Skeletal muscle tissue (tissue), 4 donors: Measurements from ENCODE around the gene ITGAD. TPM values are rescaled to one million over a fixed set of nuclear protein-coding genes. Genes with fewer than 3 reads are reported as not detected.
"Not testable (repeated sequence)": the region's sequence is repeated elsewhere in the genome, so short reads cannot be mapped to it uniquely, and the experiment has no call there.

Experiments used
- H3K27ac ChIP-seq: one replicate; pipeline ENCODE4 v1.7.0; 2013; ENCODE audit warnings: mild to moderate bottlenecking, low read depth, low read length, inconsistent platforms
- H3K27me3 ChIP-seq, 3 donors: one replicate each; pipeline ENCODE4 v1.7.0; 2013; ENCODE audit warnings: low read length in 3 of 3; ENCODE audit not compliant: control insufficient read depth in 3 of 3, insufficient read depth in 3 of 3
- H3K36me3 ChIP-seq, 3 donors: one replicate each; pipeline ENCODE4 v1.7.0; 2013; ENCODE audit warnings: low read length in 3 of 3; ENCODE audit not compliant: control insufficient read depth in 3 of 3, insufficient read depth in 3 of 3
- H3K4me1 ChIP-seq, 3 donors: one replicate each; pipeline ENCODE4 v1.7.0; 2013; ENCODE audit warnings: low read length in 3 of 3, mild to moderate bottlenecking in 3 of 3; ENCODE audit not compliant: control insufficient read depth in 3 of 3, insufficient read depth in 3 of 3
- H3K4me3 ChIP-seq, 3 donors: one replicate each; pipeline ENCODE4 v1.7.0; 2013; ENCODE audit warnings: low read length in 3 of 3
- H3K9ac ChIP-seq, 3 donors: one replicate each; pipeline ENCODE4 v1.7.0; 2013; ENCODE audit warnings: low read length in 3 of 3, mild to moderate bottlenecking in 3 of 3, moderate library complexity in 2 of 3, low read depth in 1 of 3
- H3K9me3 ChIP-seq, 3 donors: one replicate each; pipeline ENCODE4 v1.7.0; 2013; ENCODE audit warnings: low read length in 3 of 3; ENCODE audit not compliant: control insufficient read depth in 3 of 3
- total RNA-seq: library from RNA; depleted of rRNA; stranded (reverse); fragments of >200 nt; gene quantifications from one replicate; pipeline ENCODE4 v1.2.3, GENCODE V29; 2014
- donor health status: Osteomylitis.

ITGAD gene
- total RNA-seq, 1 donor from 2014 or later: under 0.01 TPM

- Histone ChIP-seq H3K4me3 (no peak overlapping the region), H3K9me3 (no peaks in the 10 kb centered on the region), H3K27me3 (no peaks in the 10 kb centered on the region), H3K4me1 (peaks cover 9 to 29% (median 25%) of the 10 kb centered on the region in 3 donors), H3K27ac (peak overlapping the region; percentile 36), H3K36me3 (peaks cover 0 to 7% (median 4%) of the 10 kb centered on the region in 3 donors), H3K9ac (peak overlapping the region in 1 of 3 donors; percentile 33)
These were observed 45.3 kb downstream of the ITGAD start for GRCh38 chr16:31438414-31438813.

GRCh38 chr16:31439023-31439422, 45.9 kb downstream of the ITGAD start:
- H3K4me1 ChIP-seq: peaks cover 7 to 22% (median 21%) of the 10 kb centered on the region in 3 donors
- not testable (repeated sequence) for H3K9ac ChIP-seq, H3K4me3 ChIP-seq, H3K27me3 ChIP-seq, H3K36me3 ChIP-seq, H3K27ac ChIP-seq, H3K9me3 ChIP-seq

GRCh38 chr16:31439519-31439918, 46.4 kb downstream of the ITGAD start:
- Histone ChIP-seq H3K36me3 (peaks cover 0 to 7% (median 4%) of the 10 kb centered on the region in 3 donors), H3K9ac (peak overlapping the region in 1 of 3 donors; percentile 28), H3K27me3 (no peaks in the 10 kb centered on the region), H3K4me1 (peaks cover 7 to 21% (median 21%) of the 10 kb centered on the region in 3 donors), H3K9me3 (no peaks in the 10 kb centered on the region), H3K27ac (no peak overlapping the region), H3K4me3 (no peak overlapping the region)

- Histone ChIP-seq H3K36me3 (peaks cover 0 to 7% (median 4%) of the 10 kb centered on the region in 3 donors), H3K27me3 (no peaks in the 10 kb centered on the region), H3K9me3 (no peaks in the 10 kb centered on the region), H3K9ac (peak overlapping the region in 1 of 3 donors; percentile 4), H3K4me1 (peaks cover 7 to 21% (median 21%) of the 10 kb centered on the region in 3 donors), H3K4me3 (no peak overlapping the region), H3K27ac (peak overlapping the region; percentile 70)
These were observed 47.5 kb downstream of the ITGAD start for GRCh38 chr16:31440516-31441184.

- no peaks in the 10 kb centered on the region for H3K9me3 ChIP-seq
- peak overlapping the region in 2 of 3 donors; percentile 89 to 90 for H3K9ac ChIP-seq
- peaks cover 7 to 21% (median 21%) of the 10 kb centered on the region in 3 donors for H3K4me1 ChIP-seq
- peak overlapping the region; percentile 94 for H3K27ac ChIP-seq
- no peaks in the 10 kb centered on the region for H3K36me3 ChIP-seq
- peak overlapping the region in 2 of 3 donors; percentile 89 for H3K4me3 ChIP-seq
- H3K27me3 ChIP-seq: no peaks in the 10 kb centered on the region
These were observed 48.8 kb downstream of the ITGAD start for GRCh38 chr16:31441956-31442355.

GRCh38 chr16:31445931-31446330, 52.8 kb downstream of the ITGAD start:
- not testable (repeated sequence) for H3K4me3 ChIP-seq, H3K9me3 ChIP-seq, H3K27me3 ChIP-seq, H3K9ac ChIP-seq, H3K27ac ChIP-seq, H3K36me3 ChIP-seq
- peaks cover 3 to 14% (median 11%) of the 10 kb centered on the region in 3 donors for H3K4me1 ChIP-seq

- no peak overlapping the region for H3K4me3 ChIP-seq
- H3K36me3 ChIP-seq: peaks cover 0 to 4% (median 0%) of the 10 kb centered on the region in 3 donors
- peaks cover 34 to 39% (median 36%) of the 10 kb centered on the region in 3 donors for H3K4me1 ChIP-seq
- H3K9me3 ChIP-seq: no peaks in the 10 kb centered on the region
- no peaks in the 10 kb centered on the region for H3K27me3 ChIP-seq
- peak overlapping the region in 2 of 3 donors; percentile 17 to 42 for H3K9ac ChIP-seq
- no peak overlapping the region for H3K27ac ChIP-seq
These were observed 58.1 kb downstream of the ITGAD start for GRCh38 chr16:31451201-31451600.

GRCh38 chr16:31451681-31452351, 58.7 kb downstream of the ITGAD start:
- no peaks in the 10 kb centered on the region for H3K9me3 ChIP-seq
- H3K27ac ChIP-seq: peak overlapping the region; percentile 85
- H3K4me3 ChIP-seq: no peak overlapping the region
- H3K9ac ChIP-seq: peak overlapping the region in 2 of 3 donors; percentile 36 to 42
- H3K27me3 ChIP-seq: no peaks in the 10 kb centered on the region
- peaks cover 0 to 4% (median 0%) of the 10 kb centered on the region in 3 donors for H3K36me3 ChIP-seq
- H3K4me1 ChIP-seq: peaks cover 39 to 44% (median 41%) of the 10 kb centered on the region in 3 donors

- H3K27ac ChIP-seq: peak overlapping the region; percentile 85
- H3K27me3 ChIP-seq: no peaks in the 10 kb centered on the region
- H3K4me3 ChIP-seq: no peak overlapping the region
- no peaks in the 10 kb centered on the region for H3K9me3 ChIP-seq
- peaks cover 47 to 52% (median 50%) of the 10 kb centered on the region in 3 donors for H3K4me1 ChIP-seq
- H3K36me3 ChIP-seq: peaks cover 0 to 4% (median 0%) of the 10 kb centered on the region in 3 donors
- H3K9ac ChIP-seq: peak overlapping the region in 2 of 3 donors; percentile 36 to 44
These were observed 59.5 kb downstream of the ITGAD start for GRCh38 chr16:31452631-31453106.
